Mammary epithelial cell (primary cell): ENCODE measurements around the gene NEK7.

Experiments
- EZH2 ChIP-seq: IDR thresholded peaks from 2 replicates; pipeline ENCODE4 v1.6.1; 2012; ENCODE audit warnings: low read length, inconsistent platforms, borderline replicate concordance
- TF ChIP-seq, protein P1 (sequence below), 2 donors: IDR thresholded peaks in 1 of 2; conservative IDR thresholded peaks in 1 of 2; 2 replicates each; pipeline ENCODE4 v1.5.1; 2011 to 2012; ENCODE audit warnings: inconsistent platforms in 2 of 2, low read length in 2 of 2, mild to moderate bottlenecking in 2 of 2, control low read depth in 1 of 2, low read depth in 1 of 2; ENCODE audit not compliant: insufficient read depth in 1 of 2; ENCODE audit errors: extremely low read depth in 1 of 2

DNA sequence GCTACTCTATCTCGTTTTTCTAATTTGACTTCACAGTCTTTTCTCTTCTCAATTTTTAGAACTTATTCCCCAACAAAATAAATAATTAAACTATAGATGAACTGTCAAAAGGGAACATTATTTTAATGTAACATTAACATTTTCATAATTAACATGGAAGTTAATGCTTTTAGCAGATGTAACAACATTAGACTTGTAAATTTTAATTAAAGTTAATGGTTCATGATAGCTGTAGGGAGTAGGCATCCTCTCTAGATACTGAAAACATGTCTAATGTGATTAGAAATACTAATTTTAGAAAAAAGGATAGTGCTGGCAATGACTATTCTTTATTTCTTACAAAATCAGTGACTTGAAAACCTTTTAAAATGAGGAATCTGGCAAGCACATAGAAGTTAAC lies 32.1 kb upstream of the NEK7 start:
- TF ChIP-seq, protein P1, sequence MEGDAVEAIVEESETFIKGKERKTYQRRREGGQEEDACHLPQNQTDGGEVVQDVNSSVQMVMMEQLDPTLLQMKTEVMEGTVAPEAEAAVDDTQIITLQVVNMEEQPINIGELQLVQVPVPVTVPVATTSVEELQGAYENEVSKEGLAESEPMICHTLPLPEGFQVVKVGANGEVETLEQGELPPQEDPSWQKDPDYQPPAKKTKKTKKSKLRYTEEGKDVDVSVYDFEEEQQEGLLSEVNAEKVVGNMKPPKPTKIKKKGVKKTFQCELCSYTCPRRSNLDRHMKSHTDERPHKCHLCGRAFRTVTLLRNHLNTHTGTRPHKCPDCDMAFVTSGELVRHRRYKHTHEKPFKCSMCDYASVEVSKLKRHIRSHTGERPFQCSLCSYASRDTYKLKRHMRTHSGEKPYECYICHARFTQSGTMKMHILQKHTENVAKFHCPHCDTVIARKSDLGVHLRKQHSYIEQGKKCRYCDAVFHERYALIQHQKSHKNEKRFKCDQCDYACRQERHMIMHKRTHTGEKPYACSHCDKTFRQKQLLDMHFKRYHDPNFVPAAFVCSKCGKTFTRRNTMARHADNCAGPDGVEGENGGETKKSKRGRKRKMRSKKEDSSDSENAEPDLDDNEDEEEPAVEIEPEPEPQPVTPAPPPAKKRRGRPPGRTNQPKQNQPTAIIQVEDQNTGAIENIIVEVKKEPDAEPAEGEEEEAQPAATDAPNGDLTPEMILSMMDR (conservative IDR thresholded peaks at IDR 0.05 in 1 of 2, IDR thresholded peaks at IDR 0.05 in 1 of 2; ENCODE audit: extremely low read depth in 1 of 2, insufficient read depth in 1 of 2, low read depth in 1 of 2, low read length in 2 of 2) = no peak
- no peak for TF ChIP-seq EZH2
